NCI-H1105 treated with DMSO at 0.1 percent for 48 hours (cell line): ENCODE measurements around the gene MED25.

Experiments
- DNase-seq: peaks from one replicate; lab custom pipeline; 2025; lab: John Stamatoyannopoulos, UW

The MED25 gene

GRCh38 chr19:49844138-49845095 is 26.3 kb downstream of the MED25 start:
- DNase-seq = no peak

GRCh38 chr19:49845414-49845813 is 27.3 kb downstream of the MED25 start:
- DNase-seq = no peak

- no peak for DNase-seq
Observed at GRCh38 chr19:49846408-49846807, 28.3 kb downstream of the MED25 start.

- no peak for DNase-seq
Observed at GRCh38 chr19:49847731-49848696, 29.9 kb downstream of the MED25 start.

- no peak for DNase-seq
Observed at GRCh38 chr19:49848938-49849337, 30.8 kb downstream of the MED25 start.

GRCh38 chr19:49849433-49850220 is 31.5 kb downstream of the MED25 start:
- DNase-seq = no peak

GRCh38 chr19:49850221-49850486 is 32.1 kb downstream of the MED25 start:
- no peak for DNase-seq

GRCh38 chr19:49850487-49851342 is 32.6 kb downstream of the MED25 start, which contains the start of gene PTOV1:
TSS of gene PTOV1 (plus strand) at chr19:49851159.
- peak; percentile 89 for DNase-seq

- peak; percentile 43 for DNase-seq
Observed at GRCh38 chr19:49851456-49852259, 33.6 kb downstream of the MED25 start.

- DNase-seq = no peak
Observed at GRCh38 chr19:49852631-49853126, 34.6 kb downstream of the MED25 start.

- no peak for DNase-seq
Observed at GRCh38 chr19:49853852-49854377, 35.8 kb downstream of the MED25 start.

- DNase-seq = no peak
Observed at GRCh38 chr19:49854378-49855263, 36.5 kb downstream of the MED25 start.

- no peak for DNase-seq
Observed at GRCh38 chr19:49855277-49855675, 37.2 kb downstream of the MED25 start.

GRCh38 chr19:49855676-49856573 is 37.8 kb downstream of the MED25 start:
- no peak for DNase-seq

- DNase-seq = no peak
Observed at GRCh38 chr19:49856574-49857021, 38.5 kb downstream of the MED25 start.

GRCh38 chr19:49857061-49857837 is 39.2 kb downstream of the MED25 start:
- no peak for DNase-seq

- DNase-seq = no peak
Observed at GRCh38 chr19:49857838-49858087, 39.7 kb downstream of the MED25 start.
